ENCODE results near the gene YWHAQ. TPM values are rescaled to one million over a fixed set of nuclear protein-coding genes. Genes with fewer than 3 reads are reported as not detected.

Gene YWHAQ
- total RNA-seq, 1 experiment from 2014 or later: 307 TPM

GRCh38 chr2:9535177-9535576 is 95.6 kb downstream of the YWHAQ start:
- BruUV-seq (replicated peaks): no TSS peak
- CTCF ChIA-PET: interaction anchor here (0.6 to 0.9 kb wide), 2 partner anchors 32 to 43 kb away, joined by 3 to 4 read pairs; no protein-coding TSS in a partner anchor
- intact Hi-C loops (cut with micrococcal nuclease; ENCODE audit: unreplicated experiment): no loop called here

More at GRCh38 chr2:9535177-9535576, 95.6 kb downstream of the YWHAQ start:
- Mint-ChIP-seq H3K27me3 (ENCODE audit: unreplicated experiment) (no peaks in the 10 kb centered on the region), H3K4me3 (ENCODE audit: low read depth, unreplicated experiment) (no peak overlapping the region), H3K9me3 (ENCODE audit: low read depth, unreplicated experiment) (no peaks in the 10 kb centered on the region), H3K4me1 (ENCODE audit: low read depth, unreplicated experiment) (peaks cover 18% of the 10 kb centered on the region), H3K36me3 (ENCODE audit: insufficient read depth, unreplicated experiment) (peaks cover 24% of the 10 kb centered on the region), H3K27ac (ENCODE audit: unreplicated experiment) (no peak overlapping the region)
- no peak for DNase-seq
- TF ChIP-seq CTCF (IDR thresholded peaks at IDR 0.05; ENCODE audit: unreplicated experiment): no peak

Other genes with a start within 250 kb of the YWHAQ start
- 87.0 and 93.1 TPM in 2 replicates for gene ITGB1BP1, start 207.5 kb downstream of the YWHAQ start, total RNA-seq (2022)
- 54.8 and 56.7 TPM in 2 replicates for gene CPSF3, start 207.3 kb downstream of the YWHAQ start, total RNA-seq (2022)
- 22.9 and 25.0 TPM in 2 replicates for gene IAH1, start 156.4 kb downstream of the YWHAQ start, total RNA-seq (2022)
- gene ADAM17, start 75.2 kb downstream of the YWHAQ start, total RNA-seq (2022): 53.5 and 54.2 TPM in 2 replicates
- gene TAF1B, start 212.5 kb upstream of the YWHAQ start, total RNA-seq (2022): 17.8 and 23.0 TPM in 2 replicates